HG03457 (cell line): ENCODE results near the gene SCFD1.
"Not testable (repeated sequence)": the region's sequence is repeated elsewhere in the genome, so short reads cannot be mapped to it uniquely, and the experiment has no call there.

ENCODE experiments used
- ATAC-seq: cut with Tn5 transposase; IDR thresholded peaks from one replicate; pipeline ENCODE4 v1.9.1; 2021; ENCODE audit warnings: moderate number of reproducible peaks; ENCODE audit not compliant: unreplicated experiment

Gene SCFD1

GRCh38 chr14:30658645-30659044 lies 36.5 kb downstream of the SCFD1 start:
- ATAC-seq, result no peak

- ATAC-seq, result no peak
These were observed 47.5 kb downstream of the SCFD1 start for GRCh38 chr14:30669594-30669993.

- no peak for ATAC-seq
These were observed 51.0 kb downstream of the SCFD1 start for GRCh38 chr14:30673071-30673470.

- no peak for ATAC-seq
These were observed 56.9 kb downstream of the SCFD1 start for GRCh38 chr14:30678926-30679431.

GRCh38 chr14:30680036-30680435 lies 57.9 kb downstream of the SCFD1 start:
- ATAC-seq, result no peak

- not testable (repeated sequence) for ATAC-seq
These were observed 58.7 kb downstream of the SCFD1 start for GRCh38 chr14:30680776-30681175.

GRCh38 chr14:30681752-30682355 lies 59.7 kb downstream of the SCFD1 start:
- ATAC-seq, result no peak

GRCh38 chr14:30690487-30691355 lies 68.6 kb downstream of the SCFD1 start:
- not testable (repeated sequence) for ATAC-seq

- no peak for ATAC-seq
These were observed 69.8 kb downstream of the SCFD1 start for GRCh38 chr14:30691751-30692398.

GRCh38 chr14:30692669-30693068 lies 70.5 kb downstream of the SCFD1 start:
- no peak for ATAC-seq

- ATAC-seq, result no peak
These were observed 76.3 kb downstream of the SCFD1 start for GRCh38 chr14:30698463-30698862.

- no peak for ATAC-seq
These were observed 84.6 kb downstream of the SCFD1 start for GRCh38 chr14:30706704-30707103.

GRCh38 chr14:30708157-30708556 lies 86.0 kb downstream of the SCFD1 start:
- ATAC-seq, result no peak

- ATAC-seq, result no peak
These were observed 87.1 kb downstream of the SCFD1 start for GRCh38 chr14:30709201-30709600.

GRCh38 chr14:30710876-30711275 lies 88.8 kb downstream of the SCFD1 start:
- no peak for ATAC-seq

- ATAC-seq, result no peak
These were observed 97.0 kb downstream of the SCFD1 start for GRCh38 chr14:30719137-30719536.

- ATAC-seq, result no peak
These were observed 103.6 kb downstream of the SCFD1 start for GRCh38 chr14:30725763-30726162.

GRCh38 chr14:30728471-30728870 lies 106.4 kb downstream of the SCFD1 start:
- ATAC-seq, result no peak

GRCh38 chr14:30737916-30738315 lies 115.8 kb downstream of the SCFD1 start:
- no peak for ATAC-seq

- no peak for ATAC-seq
These were observed 116.9 kb downstream of the SCFD1 start for GRCh38 chr14:30738978-30739377.

GRCh38 chr14:30748343-30748742 lies 126.2 kb downstream of the SCFD1 start:
- no peak for ATAC-seq
